Ovary (tissue), 3 donors: ENCODE data around the gene EML6.

ENCODE experiments used
- EP300 ChIP-seq: sonication (generic); formaldehyde crosslinking; IDR thresholded peaks from one replicate; pipeline ENCODE4 v1.6.1; 2017; ENCODE audit warnings: antibody characterized with exemption
- POLR2A ChIP-seq: fragments of 450-650 bp; IDR thresholded peaks from one replicate; pipeline ENCODE4 v1.6.1; 2017; ENCODE audit warnings: antibody characterized with exemption, mild to moderate bottlenecking, moderate library complexity
- TF ChIP-seq, protein P1 (sequence below), 3 donors: fragments of 450-650 bp in 2 of 3; fragments of 200-600 bp in 1 of 3; IDR thresholded peaks; one replicate each; pipeline versions ENCODE4 v1.5.1 to v1.8.0; 2016 to 2022; ENCODE audit warnings: antibody characterized with exemption in 3 of 3, mild to moderate bottlenecking in 1 of 3
- donor health status: DM: no; HTN: no; CAD: no.

DNA sequence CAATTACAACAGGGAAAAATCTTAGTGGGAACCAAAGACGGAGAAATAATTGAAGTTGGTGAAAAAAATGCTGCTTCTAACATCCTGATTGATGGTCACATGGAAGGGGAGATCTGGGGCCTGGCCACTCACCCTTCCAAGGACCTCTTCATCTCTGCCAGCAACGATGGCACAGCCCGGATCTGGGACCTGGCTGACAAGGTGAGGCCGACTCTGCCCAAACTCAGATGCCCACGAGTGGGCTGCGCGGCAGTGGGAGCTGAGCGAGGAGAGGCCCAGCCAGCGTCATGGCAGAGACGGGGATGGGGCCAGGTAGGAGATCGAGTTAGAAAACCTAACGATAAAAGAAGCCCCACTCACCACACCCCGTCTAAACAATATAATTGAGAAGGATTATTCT lies 239.0 kb downstream of the EML6 start:
- TF ChIP-seq, protein P1, sequence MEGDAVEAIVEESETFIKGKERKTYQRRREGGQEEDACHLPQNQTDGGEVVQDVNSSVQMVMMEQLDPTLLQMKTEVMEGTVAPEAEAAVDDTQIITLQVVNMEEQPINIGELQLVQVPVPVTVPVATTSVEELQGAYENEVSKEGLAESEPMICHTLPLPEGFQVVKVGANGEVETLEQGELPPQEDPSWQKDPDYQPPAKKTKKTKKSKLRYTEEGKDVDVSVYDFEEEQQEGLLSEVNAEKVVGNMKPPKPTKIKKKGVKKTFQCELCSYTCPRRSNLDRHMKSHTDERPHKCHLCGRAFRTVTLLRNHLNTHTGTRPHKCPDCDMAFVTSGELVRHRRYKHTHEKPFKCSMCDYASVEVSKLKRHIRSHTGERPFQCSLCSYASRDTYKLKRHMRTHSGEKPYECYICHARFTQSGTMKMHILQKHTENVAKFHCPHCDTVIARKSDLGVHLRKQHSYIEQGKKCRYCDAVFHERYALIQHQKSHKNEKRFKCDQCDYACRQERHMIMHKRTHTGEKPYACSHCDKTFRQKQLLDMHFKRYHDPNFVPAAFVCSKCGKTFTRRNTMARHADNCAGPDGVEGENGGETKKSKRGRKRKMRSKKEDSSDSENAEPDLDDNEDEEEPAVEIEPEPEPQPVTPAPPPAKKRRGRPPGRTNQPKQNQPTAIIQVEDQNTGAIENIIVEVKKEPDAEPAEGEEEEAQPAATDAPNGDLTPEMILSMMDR (IDR thresholded peaks at IDR 0.05): no peak
- TF ChIP-seq POLR2A (no peak), EP300 (no peak)
